Breast epithelium (tissue), 4 donors: Measurements from ENCODE around the gene SALL2. TPM values are rescaled to one million over a fixed set of nuclear protein-coding genes. Genes with fewer than 3 reads are reported as not detected.
A peak's percentile ranks its signal among the peaks of the same experiment; 100 is the strongest.

Source experiments
- DNase-seq, 2 donors: peaks; one replicate each; pipeline ENCODE4 v3.0.0-alpha.2; 2019; ENCODE audit warnings: low spot score in 2 of 2
- H3K27ac ChIP-seq, 2 donors: fragments of 200-600 bp; sonication (generic) in 1 of 2; one replicate each; pipeline ENCODE4 v1.5.1; 2016 to 2019; ENCODE audit warnings: mild to moderate bottlenecking in 1 of 2
- H3K27me3 ChIP-seq, 2 donors: fragments of 200-600 bp; sonication (generic) in 1 of 2; one replicate each; pipeline versions ENCODE4 v1.5.1 to v1.6.0; 2017 to 2019; ENCODE audit warnings: control low read depth in 1 of 2, mild to moderate bottlenecking in 1 of 2
- H3K36me3 ChIP-seq: fragments of 200-600 bp; one replicate; pipeline ENCODE4 v1.5.1; 2019
- H3K4me1 ChIP-seq, 2 donors: fragments of 200-600 bp; sonication (generic); one replicate each; pipeline ENCODE4 v1.5.1; 2016 to 2019; ENCODE audit warnings: control low read depth in 1 of 2
- H3K4me3 ChIP-seq, 3 donors: fragments of 200-600 bp; sonication (generic); 1 replicate in 2 of 3; 2 replicates in 1 of 3; pipeline ENCODE4 v1.5.1; 2016 to 2019; ENCODE audit warnings: mild to moderate bottlenecking in 3 of 3, moderate library complexity in 2 of 3
- H3K9me3 ChIP-seq, 2 donors: fragments of 200-600 bp; sonication (generic) in 1 of 2; one replicate each; pipeline ENCODE4 v1.5.1; 2016 to 2019; ENCODE audit warnings: control low read depth in 1 of 2
- CTCF ChIP-seq, 3 donors: fragments of 450-650 bp; IDR thresholded peaks; one replicate each; pipeline ENCODE4 v1.5.1; 2016 to 2017; ENCODE audit warnings: antibody characterized with exemption in 3 of 3, mild to moderate bottlenecking in 3 of 3, moderate library complexity in 3 of 3
- POLR2A ChIP-seq: fragments of 450-650 bp; IDR thresholded peaks from one replicate; pipeline ENCODE4 v1.6.1; 2016; ENCODE audit warnings: antibody characterized with exemption, mild to moderate bottlenecking, moderate library complexity
- POLR2AphosphoS5 ChIP-seq, 3 donors: sonication (generic); formaldehyde crosslinking; IDR thresholded peaks; one replicate each; pipeline ENCODE4 v1.6.1; 2017; ENCODE audit warnings: antibody characterized with exemption in 3 of 3
- intact Hi-C: fragments of 100-400 bp; cut with DNase I; formaldehyde crosslinking; loops from one replicate; pipeline ENCODE4 v1.15.1; 2023; ENCODE audit warnings: low total_unique reads
- total RNA-seq, 3 donors: library from RNA; depleted of rRNA; stranded (reverse); fragments of >200 nt; gene quantifications; one replicate each; pipeline ENCODE4 v1.1.0, GENCODE V29; 2016

Gene SALL2
- 10 to 100 TPM in 2 of 3 donors, 1 to 10 TPM in 1; 3.0 to 11.8 (median 10.7) TPM for total RNA-seq

GRCh38 chr14:21525962-21526671, at the start of gene SALL2:
SALL2 (minus strand) TSS chr14:21526346; CDS start chr14:21526127, 219 bp downstream.
- intact Hi-C loops = no loop called here
- Histone ChIP-seq H3K27ac (peak within 1 kb of the TSS; percentile 71 to 87), H3K4me3 (peak within 1 kb of the TSS; percentile 65 to 91 (median 78)), H3K36me3 (no peaks in the 10 kb centered on the region), H3K4me1 (peaks cover 0 to 5% of the 10 kb centered on the region in 2 donors), H3K27me3 (no peaks in the 10 kb centered on the region), H3K9me3 (no peaks in the 10 kb centered on the region)
- no peak for TF ChIP-seq CTCF (IDR thresholded peaks at IDR 0.05)
- no peak for TF ChIP-seq POLR2A
- peak; percentile 60 to 79 for DNase-seq

GRCh38 chr14:21575661-21576060, 49.5 kb upstream of the SALL2 start:
- no peaks in the 10 kb centered on the region for H3K27me3 ChIP-seq
- intact Hi-C loops = no loop called here

GRCh38 chr14:21572604-21573003, 46.5 kb upstream of the SALL2 start:
- intact Hi-C loops = no loop called here
- Histone ChIP-seq H3K27ac (no peak overlapping the region), H3K4me1 (no peaks in the 10 kb centered on the region), H3K27me3 (no peaks in the 10 kb centered on the region), H3K9me3 (peaks cover 5% of the 10 kb centered on the region in 2 donors), H3K36me3 (no peaks in the 10 kb centered on the region), H3K4me3 (no peak overlapping the region)
- TF ChIP-seq POLR2A (no peak), CTCF (IDR thresholded peaks at IDR 0.05) (no peak), POLR2AphosphoS5 (IDR thresholded peaks at IDR 0.05) (no peak)
- DNase-seq = no peak

More at GRCh38 chr14:21575661-21576060, 49.5 kb upstream of the SALL2 start:
- Histone ChIP-seq H3K9me3 (peaks cover 5% of the 10 kb centered on the region in 2 donors), H3K27ac (no peak overlapping the region), H3K4me3 (no peak overlapping the region), H3K4me1 (no peaks in the 10 kb centered on the region), H3K36me3 (no peaks in the 10 kb centered on the region)
- no peak for DNase-seq
- no peak for TF ChIP-seq POLR2AphosphoS5 (IDR thresholded peaks at IDR 0.05)
- TF ChIP-seq POLR2A = no peak
- TF ChIP-seq CTCF (IDR thresholded peaks at IDR 0.05) = no peak

GRCh38 chr14:21558703-21559170, 32.6 kb upstream of the SALL2 start:
- Histone ChIP-seq H3K9me3 (no peaks in the 10 kb centered on the region), H3K27me3 (no peaks in the 10 kb centered on the region), H3K4me1 (no peaks in the 10 kb centered on the region), H3K4me3 (no peak overlapping the region), H3K36me3 (no peaks in the 10 kb centered on the region), H3K27ac (no peak overlapping the region)
- intact Hi-C loops = no loop called here
- no peak for TF ChIP-seq POLR2A
- no peak for TF ChIP-seq POLR2AphosphoS5 (IDR thresholded peaks at IDR 0.05)
- no peak for TF ChIP-seq CTCF (IDR thresholded peaks at IDR 0.05)
- DNase-seq = no peak

- TF ChIP-seq CTCF (IDR thresholded peaks at IDR 0.05) (peak; percentile 79 to 82 (median 82)), POLR2AphosphoS5 (IDR thresholded peaks at IDR 0.05) (peak; percentile 15 to 69 (median 36)), POLR2A (no peak)
- intact Hi-C loops = no loop called here
- H3K27me3 ChIP-seq = no peaks in the 10 kb centered on the region
- no peaks in the 10 kb centered on the region for H3K9me3 ChIP-seq
- DNase-seq = peak; percentile 78 to 79
- no peaks in the 10 kb centered on the region for H3K4me1 ChIP-seq
- H3K27ac ChIP-seq = peak overlapping the region; percentile 66 to 83
- peak overlapping the region; percentile 17 to 60 (median 40) for H3K4me3 ChIP-seq
- no peaks in the 10 kb centered on the region for H3K36me3 ChIP-seq
Observed at GRCh38 chr14:21557084-21557901, 31.1 kb upstream of the SALL2 start.
